ELF-1 (cell line): ENCODE measurements around the gene CACTIN.
"Not testable (repeated sequence)": the region's sequence is repeated elsewhere in the genome, so short reads cannot be mapped to it uniquely, and the experiment has no call there.

ENCODE experiments used
- DNase-seq: peaks from one replicate; pipeline ENCODE4 v3.0.0-alpha.2; 2016; ENCODE audit warnings: low read depth, low spot score

CACTIN gene

DNA sequence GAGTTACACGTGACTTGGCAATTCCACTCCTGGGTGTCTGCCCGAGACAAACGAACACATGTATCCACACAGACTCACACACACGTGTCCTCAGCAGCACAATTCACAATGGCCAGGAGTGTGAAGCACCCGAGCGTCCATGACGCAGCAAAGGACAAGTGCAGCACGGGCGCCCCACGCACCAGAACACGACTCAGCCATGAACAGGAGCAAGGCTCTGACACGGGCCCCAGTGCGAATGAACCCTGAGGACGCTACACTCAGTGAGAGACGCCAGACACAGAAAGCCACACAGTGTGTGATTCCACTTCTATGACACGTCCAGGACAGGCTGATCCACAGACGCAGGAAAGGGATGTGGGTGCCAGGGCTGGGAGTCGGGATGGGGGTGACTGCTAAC, 37.2 kb upstream of the CACTIN start:
- DNase-seq: no peak

- DNase-seq: no peak
Measured at GRCh38 chr19:3661284-3662238, 35.0 kb upstream of the CACTIN start.

DNA sequence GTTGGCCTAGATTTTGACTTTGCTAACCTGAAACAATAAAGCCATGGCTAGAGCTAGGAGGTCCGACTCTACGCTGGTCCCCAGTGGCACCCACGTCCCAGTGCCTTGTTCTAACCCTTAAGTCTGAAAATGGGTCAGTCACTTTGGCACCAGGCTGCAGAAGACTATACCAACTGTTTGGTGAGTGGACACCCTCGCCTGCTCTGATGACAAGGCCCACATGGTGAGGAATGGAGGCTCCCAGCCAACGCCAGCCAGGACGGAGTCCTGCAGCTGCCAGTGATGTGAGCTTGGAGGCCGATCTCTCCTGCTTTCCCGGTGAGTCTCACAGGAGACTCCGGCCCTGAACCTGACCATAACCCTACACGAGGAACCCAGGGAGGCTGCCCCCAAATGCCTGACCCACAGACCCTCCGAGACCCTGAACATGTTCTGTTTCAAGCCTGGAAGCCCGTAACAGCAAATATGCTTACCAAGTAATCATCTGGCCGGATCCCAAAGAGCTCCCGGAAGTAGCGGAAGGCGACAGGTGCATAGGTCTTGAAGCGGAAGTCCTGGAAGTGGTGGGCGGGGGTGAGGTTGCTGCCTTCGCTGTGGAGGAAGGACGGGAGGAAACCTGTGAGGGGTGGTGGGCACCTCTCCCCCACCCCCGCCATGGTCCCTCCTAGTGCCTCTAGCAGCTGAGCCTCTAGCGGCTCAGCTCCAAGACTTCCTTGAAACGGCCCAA, 34.1 kb upstream of the CACTIN start:
- DNase-seq: no peak

DNA sequence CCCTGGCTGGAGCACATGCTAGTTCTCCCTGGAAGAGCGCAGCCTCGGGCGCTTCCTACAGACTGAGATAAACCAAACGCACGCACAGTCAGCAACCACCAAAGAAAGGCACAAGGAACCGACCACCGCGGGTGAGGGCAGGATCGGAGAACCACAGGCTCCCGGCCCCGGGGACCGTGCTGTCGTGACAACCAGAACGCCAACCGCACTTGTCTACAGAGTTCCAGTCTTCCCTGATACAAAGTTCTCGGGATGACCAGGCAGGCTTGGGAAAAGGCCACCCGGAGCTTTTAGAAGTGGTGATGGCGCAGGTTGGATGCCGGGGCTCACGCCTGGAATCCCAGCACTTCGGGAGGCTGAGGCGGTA, 33.1 kb upstream of the CACTIN start:
- no peak for DNase-seq

GRCh38 chr19:3658870-3659745, 32.5 kb upstream of the CACTIN start:
- no peak for DNase-seq

- no peak for DNase-seq
Measured at GRCh38 chr19:3658004-3658869, 31.6 kb upstream of the CACTIN start.

DNA sequence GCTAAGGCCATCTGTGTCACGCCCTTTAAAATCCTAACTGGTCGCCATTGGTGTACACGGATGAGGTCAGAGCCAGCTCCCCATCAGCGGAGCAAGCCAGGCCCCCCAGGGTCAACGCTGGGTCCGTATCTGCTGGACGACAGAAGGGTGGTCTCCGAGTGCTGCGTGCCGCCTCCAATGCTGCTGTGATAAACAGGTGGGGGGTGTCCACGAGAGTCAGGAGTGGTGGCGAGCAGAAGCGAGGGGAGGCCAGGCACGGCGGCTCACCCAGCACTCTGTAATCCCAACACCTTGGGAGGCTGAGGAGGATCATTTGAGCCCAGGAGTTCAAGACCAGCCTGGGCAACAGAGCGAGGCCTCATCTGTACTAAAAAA, 30.8 kb upstream of the CACTIN start:
- DNase-seq: no peak

- DNase-seq: no peak
Measured at GRCh38 chr19:3656747-3657394, 30.3 kb upstream of the CACTIN start.

DNA sequence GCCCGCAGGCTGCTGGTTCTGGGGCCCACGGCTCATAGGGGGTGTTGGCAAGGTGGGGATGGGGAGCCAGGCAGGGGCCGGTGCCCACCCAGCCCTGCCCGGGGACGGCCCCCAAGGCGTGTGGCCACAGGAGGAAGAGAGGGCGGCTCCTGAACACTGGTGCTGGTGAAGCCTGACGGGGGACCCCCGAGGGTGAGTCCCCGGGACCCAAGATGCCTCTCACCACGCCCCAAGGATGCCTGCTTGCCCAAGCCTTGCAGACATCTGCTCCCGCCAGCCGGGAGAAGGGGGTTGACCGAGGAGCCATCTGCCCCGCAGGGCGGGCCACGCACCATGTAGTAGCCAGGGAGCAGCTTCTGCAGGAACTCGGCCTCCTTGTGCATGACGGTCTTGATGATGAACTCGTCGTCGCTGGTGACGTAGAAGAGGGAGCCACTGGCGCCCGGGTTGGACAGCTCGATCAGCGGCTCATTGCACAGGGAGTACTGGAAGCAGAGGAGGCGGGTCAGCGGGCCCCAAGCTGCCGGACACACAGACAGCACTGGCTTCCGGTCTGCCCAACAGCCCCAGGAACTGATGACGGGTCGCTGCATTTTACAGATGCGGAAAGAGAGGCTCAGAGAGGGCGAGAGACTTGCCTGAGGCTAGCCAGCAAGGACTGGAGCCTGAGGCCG, 29.6 kb upstream of the CACTIN start:
- DNase-seq: no peak

GRCh38 chr19:3655402-3656072, 28.9 kb upstream of the CACTIN start:
- DNase-seq: no peak

DNA sequence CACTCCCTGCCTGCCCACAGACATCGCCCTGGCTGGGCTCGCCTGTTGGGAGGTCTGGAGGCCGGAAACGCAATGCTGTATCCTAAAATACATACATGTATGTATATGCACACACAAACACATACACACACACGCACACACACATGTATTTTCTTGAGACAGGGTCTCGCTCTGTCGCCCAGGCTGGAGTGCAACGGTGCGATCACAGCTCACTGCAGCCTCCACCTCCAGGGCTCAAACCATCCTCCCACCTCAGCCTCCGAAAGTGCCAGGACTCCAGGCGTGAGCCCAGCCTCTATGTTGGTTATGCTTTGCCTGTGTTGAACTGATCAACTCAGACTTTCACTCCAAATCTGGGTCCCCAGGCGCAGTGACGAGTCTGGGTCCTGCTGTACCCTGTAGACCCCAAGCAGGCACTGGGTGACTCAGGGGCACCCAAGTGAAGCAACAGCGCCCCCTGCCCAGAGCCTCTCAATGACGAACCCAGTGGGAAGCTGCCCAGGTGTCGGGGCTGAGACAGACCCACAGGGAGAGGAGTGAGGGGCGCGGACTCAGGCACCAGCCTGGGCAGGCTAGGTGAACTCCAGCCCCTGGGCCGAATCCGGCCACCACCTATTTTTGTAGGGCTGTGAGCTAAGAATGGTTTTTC, 27.4 kb upstream of the CACTIN start:
- DNase-seq: no peak

DNA sequence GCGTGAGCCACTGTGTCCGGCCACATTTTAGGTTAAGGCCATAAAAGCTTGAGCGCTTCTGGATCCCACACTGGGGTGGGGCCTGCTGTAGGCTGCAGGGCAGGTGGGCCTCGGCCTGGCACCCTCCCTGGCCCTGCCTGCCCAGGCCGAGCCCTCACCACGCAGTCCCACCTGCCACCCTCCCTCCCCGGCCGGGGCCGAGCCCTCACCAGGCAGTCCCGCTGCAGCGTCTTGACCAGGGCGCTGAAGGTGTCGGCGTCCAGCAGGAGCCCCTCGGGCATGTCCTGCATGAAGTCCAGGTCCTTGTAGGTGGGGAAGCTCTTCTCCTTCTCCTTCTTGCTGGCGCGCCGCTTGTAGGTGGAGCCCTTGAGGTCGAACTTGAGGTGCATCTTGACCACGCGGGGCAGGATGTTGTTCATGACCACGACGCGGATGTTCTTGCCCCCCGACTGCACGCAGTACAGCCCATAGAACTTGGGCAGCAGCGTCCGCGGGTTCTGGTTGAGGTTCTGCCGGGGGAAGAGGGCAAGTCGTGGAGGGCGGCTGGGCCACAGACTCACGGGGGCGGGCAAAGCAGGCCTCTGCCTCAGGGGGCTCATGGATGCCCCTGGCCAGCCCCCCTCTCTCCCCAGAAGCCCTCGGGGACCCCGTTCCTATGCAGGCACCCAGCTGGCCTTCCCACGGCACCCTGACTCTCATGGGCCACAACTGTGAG, 26.6 kb upstream of the CACTIN start:
- DNase-seq: no peak

DNA sequence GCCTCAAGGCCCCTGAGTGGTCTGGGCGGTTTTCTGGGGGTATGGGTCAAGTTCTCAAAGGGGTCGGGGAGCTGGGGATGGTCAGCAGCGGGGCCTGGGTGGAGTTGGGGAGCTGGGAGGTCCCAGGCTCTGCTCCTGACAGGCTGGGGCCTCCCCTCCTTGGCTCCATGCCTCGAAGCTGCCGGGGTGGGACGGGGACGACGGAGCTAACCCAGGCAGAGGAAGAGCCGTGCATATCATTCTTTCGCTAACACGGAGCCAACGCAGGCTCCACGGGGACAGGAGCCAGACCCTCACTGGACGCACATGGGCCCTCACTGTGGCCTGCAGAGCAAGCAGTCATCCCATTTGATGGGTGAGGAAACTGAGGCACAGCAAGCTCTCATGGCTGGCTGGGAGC, 25.8 kb upstream of the CACTIN start:
- DNase-seq: no peak

GRCh38 chr19:3651684-3652083, 25.1 kb upstream of the CACTIN start:
- no peak for DNase-seq

DNA sequence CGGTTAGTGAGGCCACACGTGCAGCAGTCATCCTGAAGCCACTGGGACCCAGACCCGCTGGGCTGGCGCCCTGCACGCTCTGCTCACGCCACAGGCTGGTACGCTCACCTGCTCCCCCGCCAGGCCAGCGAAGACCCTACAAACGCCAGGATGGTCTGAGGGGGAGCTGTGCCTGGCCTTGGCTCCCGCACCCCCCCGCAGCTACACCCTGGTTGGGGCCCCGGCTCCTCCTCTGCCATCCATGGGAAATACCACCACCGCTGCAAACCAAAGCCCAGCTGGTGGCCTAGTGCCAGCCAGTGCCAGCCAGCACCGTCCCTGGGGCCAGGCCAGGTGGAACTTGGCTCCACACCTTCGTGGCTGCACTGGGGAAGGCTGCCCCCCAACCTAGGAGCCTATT, 23.3 kb upstream of the CACTIN start:
- no peak for DNase-seq

- DNase-seq: no peak
Measured at GRCh38 chr19:3648037-3648905, 21.7 kb upstream of the CACTIN start.

- not testable (repeated sequence) for DNase-seq
Measured at GRCh38 chr19:3647102-3647501, 20.5 kb upstream of the CACTIN start.
